GM10847 (cell line): ENCODE measurements around the gene IFT43.

Experiments used
- POLR2A ChIP-seq: IDR thresholded peaks from 2 replicates; pipeline ENCODE4 v1.6.1; 2011; ENCODE audit not compliant: insufficient read length; ENCODE audit errors: extremely low read depth

IFT43 gene

DNA sequence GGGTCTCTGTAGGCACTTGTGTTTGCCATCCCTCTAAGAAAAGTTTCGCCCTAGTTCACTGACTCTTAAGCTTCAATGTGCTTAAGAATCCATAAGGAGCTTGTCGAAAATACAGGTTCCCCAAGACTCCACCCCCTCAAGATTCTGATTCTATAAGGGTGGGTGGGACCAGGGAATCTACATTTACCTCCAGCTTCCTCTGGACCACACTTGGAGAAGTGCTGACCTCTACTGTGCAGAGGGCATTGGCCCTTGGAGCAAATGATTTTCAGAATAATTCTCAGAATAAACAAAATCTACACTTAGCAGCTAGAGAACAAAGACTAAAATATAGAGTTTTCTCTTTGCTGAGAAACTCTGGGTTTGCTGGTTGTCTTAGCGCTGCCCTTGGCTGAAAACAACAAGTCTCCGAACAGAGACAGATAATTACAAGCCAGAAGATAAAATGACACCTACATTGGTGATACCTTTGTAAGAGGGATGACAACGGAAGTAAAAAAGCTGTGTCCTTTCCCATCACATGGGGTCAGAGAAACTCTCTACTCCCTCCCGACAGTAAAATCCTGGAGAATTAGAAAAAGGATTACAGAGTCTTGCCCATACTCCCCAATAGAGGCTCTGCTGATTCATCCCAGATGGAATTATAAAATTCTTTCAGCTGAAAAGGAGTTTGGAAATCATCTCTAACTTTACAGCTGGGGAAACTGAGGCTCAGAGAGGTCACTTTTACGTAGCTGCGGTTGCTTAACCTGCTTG, 8.6 kb upstream of the IFT43 start:
- TF ChIP-seq POLR2A, result no peak

DNA sequence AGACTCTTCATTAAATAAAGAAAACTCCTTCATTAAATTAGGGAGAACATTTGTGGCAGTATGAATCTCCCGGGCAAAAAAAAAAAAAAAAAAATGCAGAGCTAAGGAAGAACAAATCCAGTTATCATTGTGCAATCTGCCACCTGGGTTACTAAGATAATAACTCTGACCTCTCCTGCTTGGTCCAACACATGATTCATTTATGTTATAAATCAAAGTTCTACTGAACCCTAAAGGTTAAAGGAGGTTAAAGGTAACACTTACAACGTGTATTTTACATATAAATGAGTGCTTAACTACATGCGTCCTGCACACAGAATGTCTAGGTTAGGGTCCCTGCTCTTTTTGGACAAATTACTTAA, 8.0 kb upstream of the IFT43 start:
- TF ChIP-seq POLR2A, result no peak

- no peak for TF ChIP-seq POLR2A
These were observed 7.3 kb upstream of the IFT43 start for GRCh38 chr14:75978249-75978731.

DNA sequence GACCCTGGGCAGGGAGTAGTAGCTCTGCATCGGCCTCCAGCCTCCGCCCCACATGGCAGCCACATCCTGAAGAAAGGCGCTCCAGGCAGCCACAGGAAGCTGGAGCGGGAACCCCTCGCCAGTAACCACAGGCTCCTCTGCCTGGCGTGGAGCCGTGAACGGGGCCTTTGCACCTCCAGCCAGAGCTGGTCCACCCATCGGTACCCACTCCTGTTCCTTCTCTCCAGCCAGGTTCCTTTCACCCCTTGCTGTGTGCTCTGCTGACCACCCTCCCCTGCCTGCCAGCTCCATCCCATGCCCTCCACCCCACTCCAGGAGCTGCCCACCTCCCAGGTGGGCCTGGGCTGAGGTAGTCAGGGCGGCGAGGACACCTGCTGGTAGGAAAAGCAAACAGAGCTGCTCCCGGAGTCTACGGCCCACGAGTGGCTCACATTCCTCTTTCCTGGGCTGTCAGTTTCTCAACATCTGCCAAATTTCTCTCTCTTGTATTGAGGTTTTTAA, 6.4 kb upstream of the IFT43 start:
- TF ChIP-seq POLR2A, result no peak

DNA sequence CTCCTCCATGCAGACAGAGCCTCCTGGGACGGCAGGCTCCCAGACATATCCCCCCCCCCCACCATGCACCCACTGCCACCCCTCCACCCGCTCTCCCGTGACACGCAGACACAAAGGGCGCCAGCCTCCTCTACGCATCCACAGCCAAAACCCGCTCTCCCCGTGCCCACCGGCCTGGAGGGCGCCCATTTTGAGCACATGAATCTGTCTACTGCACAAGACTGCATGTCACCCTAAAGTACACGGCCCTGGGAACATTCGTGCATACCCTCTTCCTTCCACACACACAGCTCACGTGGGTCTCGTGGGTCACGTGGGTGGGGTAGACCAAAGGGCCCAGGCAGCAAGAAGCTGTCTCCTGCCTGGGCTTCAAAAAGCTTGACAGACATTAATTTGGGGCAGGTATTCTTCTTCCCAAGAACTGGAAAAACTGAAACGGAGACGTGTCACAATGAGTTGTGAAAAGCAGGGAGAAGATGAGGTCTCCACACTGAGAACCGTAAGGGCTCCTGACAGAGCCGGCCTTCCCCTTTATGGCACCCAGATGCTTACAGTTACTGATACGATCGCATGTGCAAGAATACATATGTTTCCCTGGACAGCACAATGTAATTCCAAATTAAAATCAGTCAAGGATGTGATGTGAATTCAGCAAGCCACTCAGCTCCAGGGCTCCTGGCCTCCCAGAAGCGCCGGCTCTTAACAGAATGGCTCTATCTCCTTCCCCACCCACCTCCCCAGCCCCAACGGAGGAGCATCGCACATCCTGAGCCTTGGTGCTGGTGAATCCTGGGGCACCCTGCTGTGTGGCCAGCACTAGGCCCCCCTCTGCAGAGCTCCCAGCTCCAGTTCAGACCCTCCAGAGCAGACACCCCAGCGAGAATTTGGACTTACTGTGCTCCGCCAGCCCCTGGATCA, 5.7 kb upstream of the IFT43 start:
- TF ChIP-seq POLR2A, result no peak

DNA sequence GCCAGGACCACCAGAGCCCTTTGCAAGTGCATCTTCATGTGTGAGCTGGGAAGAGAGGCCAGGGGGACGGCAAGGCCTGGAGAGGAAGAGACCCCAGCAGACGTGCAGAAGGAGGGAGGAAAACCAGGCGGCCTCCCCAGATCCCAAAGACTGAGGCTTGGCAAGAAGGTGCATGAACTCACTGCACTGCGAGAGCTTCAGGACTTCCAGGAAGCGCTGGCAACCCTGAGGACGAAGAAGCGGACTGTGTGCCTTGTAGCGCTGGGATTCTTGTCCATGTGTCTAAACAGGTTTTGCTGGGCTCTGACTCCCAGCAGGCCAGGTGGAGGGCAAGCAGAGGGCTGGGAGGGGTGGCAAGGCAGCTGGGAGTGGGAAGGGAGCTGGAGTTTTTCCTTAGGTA, 4.7 kb upstream of the IFT43 start:
- TF ChIP-seq POLR2A, result no peak

DNA sequence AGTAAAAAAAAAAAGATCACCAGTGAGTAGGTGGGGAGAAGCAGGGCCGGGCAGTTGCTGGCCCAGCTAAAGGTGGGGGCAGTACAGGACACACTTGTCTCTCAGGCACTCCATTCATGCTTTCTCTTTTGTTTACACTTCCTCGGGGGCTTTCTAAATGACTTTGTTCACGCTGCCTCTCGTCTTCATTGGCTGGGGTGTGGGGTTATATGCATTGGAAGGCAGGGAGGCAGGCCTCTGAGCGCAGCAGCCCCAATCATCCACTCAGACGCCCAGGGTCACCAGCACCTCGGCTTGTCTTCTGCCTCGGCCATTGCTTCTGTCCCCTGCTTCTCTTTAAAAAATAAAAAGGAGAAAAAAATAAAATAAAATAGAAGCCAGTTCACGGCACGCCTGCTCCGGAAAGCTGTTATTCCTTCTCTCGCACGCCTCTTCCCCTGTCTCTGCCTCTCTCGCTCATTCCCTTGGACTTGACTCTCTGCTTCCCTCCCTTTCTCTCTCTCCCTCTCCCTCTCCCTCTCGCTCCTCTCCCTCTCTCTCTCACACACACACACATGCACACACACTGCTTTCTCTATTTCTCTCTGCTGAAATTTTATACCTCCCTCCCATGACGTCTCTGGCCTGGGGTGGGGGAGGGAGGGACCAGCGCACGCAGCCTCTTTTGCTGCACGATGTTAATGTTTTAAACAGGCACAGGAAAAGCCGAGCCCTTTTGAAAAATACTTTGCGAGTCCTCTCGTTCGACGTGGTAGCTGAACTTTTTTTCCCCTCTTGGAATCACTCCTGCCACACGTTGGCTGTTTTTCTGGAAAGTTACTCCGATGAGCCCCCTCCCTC, 3.9 kb upstream of the IFT43 start, which contains the start of gene TGFB3:
TGFB3 (minus strand) TSS at position 570 of the 840 bp plus-strand sequence. CDS start 1,102 bp downstream, outside the sequence.
- TF ChIP-seq POLR2A, result no peak

GRCh38 chr14:75982266-75983018, 3.1 kb upstream of the IFT43 start:
- TF ChIP-seq POLR2A, result no peak

DNA sequence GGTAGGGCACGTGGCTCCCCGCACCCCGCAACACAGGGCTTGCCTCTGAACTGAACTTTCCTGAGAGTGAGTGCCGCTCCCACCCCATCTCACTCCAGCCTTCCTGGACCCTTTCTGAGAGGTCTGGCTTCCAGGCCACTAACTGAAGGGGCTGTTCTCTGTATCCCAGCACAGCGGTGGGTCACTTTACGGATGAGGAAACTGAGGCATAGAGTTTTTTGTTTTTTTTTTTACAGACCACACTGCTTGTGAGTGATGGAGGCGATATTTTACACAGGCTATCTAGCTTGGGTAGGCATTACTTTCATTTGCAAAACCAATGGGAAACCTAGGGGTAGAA, 2.6 kb upstream of the IFT43 start:
- TF ChIP-seq POLR2A, result no peak

DNA sequence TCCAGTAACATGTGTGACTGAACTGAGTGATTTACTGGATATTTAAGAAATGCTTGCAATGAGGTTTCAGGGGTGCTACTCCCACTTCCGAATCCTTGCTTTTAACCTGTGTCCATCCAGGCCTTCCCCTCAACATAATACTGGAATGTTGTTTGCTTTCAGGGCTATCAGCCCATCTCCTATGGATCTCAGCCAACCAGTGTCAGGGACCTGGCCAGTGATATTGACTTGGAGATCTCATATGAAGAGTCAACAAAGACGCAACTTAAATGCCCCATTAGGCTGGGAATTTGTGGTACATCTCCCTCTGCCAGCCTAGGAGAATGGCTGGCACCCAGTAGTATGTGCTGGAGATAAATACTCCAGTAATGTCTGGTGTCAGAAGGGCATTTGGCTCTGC, 889 bp upstream of the IFT43 start:
- TF ChIP-seq POLR2A, result no peak

- TF ChIP-seq POLR2A, result no peak
These were observed 839 bp downstream of the IFT43 start for GRCh38 chr14:75986439-75986765.

DNA sequence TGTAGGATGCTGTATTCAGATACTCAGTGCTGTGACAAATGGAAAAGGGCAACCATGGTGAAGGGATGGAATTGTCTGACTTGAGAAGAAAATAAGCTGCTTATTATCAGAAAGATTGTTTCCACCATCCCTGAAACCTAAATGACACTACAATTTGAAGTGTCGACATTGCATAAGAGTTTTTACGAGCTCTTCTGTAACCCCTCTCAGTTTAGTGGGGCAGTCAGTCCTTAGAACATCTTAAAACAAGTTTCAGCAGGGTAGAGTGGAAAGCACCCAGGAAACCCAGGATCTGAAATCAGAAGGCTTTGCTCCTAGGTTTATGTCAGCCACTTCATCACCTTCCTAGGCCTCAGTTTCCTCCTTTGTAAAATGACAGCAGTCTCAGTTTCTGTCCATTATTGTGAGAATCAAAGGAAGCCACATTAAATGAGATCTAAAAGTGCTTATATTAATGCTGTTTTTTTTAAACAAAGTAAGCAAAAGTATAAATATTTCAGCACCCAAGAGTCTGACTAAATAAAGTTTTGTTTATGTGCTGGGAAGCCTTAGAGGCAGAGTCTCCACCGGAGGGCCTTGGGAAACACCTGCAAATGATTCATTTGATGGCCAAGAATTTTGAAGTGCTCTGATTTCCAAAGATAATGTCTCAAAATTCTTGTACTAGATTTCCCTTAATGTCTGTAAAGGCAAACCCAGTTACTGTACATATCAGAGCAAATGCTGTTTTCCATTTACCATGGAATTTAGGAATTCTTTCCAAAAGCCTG, 1.8 kb downstream of the IFT43 start:
- no peak for TF ChIP-seq POLR2A

DNA sequence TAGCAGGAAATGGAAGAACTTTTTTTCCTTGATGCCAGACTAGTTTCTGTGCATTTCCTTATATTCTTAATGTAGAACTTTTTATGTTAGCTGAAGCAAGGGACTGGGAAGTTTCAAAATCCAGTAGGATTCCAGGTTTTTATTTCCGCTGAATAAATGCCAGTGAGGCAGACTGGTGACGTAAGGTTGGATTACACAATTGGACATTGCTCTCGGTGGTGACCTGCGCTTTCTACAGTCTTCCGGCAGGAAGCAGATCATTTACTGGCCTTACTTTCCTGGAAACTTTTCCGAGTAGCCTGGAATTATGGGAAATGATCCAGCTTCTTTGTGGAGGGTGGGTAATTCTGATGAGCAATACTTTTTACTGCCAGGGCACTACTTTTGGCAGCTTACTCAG, 3.6 kb downstream of the IFT43 start:
- TF ChIP-seq POLR2A, result no peak

DNA sequence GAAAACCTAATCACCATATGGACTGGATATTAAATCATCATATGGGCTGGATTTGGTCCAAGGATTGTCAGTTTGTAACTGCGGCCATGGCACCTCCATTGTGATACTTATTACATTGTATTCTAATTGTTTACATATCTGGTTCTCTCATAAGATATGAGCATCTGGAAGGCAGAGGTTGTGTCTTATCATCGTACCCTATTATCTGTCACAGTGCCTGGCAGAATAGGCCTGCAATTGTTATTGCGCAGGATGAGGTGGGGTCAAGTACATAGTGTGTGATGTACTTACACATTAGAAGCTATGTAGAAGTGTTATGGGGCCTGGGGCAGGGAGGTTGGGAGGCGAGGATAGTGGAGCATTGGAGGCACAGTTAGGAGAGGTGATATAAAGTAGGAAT, 4.7 kb downstream of the IFT43 start:
- no peak for TF ChIP-seq POLR2A
